GM19043 (cell line): ENCODE measurements around the gene CD59.
"Not testable (repeated sequence)": the region's sequence is repeated elsewhere in the genome, so short reads cannot be mapped to it uniquely, and the experiment has no call there.

Experiments
- ATAC-seq: cut with Tn5 transposase; IDR thresholded peaks from one replicate; pipeline ENCODE4 v1.9.1; 2021; ENCODE audit warnings: low read depth; ENCODE audit not compliant: unreplicated experiment

The CD59 gene

GRCh38 chr11:33718440-33718839, 17.8 kb downstream of the CD59 start:
- no peak for ATAC-seq

- ATAC-seq = no peak
Measured at GRCh38 chr11:33716243-33716642, 20.0 kb downstream of the CD59 start.

GRCh38 chr11:33713856-33714398, 22.3 kb downstream of the CD59 start:
- no peak for ATAC-seq

DNA sequence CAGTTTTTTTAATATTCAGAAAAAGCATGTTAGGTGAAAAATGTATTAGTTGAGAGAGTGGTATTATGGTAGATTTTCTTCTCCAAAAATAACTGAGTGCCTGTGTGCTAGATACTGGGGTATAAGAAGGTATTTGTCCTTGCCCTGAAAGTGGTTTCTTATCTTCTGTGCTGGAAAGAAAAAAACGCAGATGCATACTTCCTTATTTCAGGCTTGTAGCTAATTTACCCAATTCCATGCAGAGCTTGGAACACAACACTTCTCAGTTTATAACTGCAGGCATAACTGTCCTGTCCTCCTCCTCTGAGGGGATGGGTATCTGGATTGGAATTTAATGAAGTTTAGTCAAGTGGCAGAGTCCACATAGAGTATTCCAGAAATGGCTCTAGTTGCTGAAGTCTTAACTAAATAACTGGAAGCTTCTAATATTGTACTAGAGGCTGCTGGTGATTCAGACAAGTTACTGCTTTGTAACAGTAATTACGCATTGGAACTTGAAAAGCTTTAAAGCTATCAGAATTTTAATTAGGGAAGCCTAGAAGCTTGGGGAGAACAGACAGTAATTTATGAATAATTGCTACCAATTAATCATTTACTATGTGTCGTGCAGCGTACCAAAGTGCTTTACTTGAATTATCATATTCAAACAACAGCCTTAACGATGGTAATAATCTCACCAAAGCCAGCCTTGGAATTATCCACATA, 22.9 kb downstream of the CD59 start:
- no peak for ATAC-seq

DNA sequence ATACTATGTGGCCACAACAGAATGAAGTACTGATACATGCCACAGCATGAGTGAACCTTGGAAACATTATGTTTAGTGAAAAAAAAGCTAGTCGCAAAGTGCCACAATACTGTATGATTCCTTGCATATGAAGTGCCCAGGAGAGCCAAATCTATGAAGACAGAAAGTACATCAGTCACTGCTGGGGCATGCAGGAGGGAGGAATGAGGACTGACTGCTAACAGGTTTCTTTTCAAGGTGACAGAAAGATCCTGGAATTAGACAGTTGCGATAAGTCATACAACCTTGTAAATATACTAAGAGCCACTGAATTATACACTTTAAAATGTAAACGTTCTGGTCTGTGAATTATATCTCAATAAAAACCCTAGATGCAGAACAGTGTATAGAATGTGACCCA, 23.8 kb downstream of the CD59 start:
- ATAC-seq = no peak

DNA sequence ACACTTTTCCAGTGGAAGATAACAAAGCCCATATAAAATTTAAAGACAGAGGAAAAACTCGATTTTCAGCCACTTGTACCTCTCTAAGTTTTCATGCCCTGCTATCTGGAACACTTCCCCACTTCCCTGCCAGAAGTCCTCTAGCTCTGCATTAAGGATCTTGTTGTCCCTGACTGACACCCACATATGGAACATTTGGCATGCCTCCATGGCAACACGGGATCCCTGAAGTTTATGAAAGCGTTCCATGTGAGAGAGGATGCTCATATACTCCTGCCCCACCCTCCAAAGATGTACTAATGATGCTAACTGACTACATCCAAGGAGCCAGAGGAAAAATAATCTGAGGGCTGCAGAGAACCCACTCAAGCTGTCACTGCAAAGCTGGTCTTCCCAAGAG, 26.8 kb downstream of the CD59 start:
- no peak for ATAC-seq

- no peak for ATAC-seq
Measured at GRCh38 chr11:33708985-33709384, 27.2 kb downstream of the CD59 start.

- not testable (repeated sequence) for ATAC-seq
Measured at GRCh38 chr11:33707831-33708230, 28.4 kb downstream of the CD59 start.

DNA sequence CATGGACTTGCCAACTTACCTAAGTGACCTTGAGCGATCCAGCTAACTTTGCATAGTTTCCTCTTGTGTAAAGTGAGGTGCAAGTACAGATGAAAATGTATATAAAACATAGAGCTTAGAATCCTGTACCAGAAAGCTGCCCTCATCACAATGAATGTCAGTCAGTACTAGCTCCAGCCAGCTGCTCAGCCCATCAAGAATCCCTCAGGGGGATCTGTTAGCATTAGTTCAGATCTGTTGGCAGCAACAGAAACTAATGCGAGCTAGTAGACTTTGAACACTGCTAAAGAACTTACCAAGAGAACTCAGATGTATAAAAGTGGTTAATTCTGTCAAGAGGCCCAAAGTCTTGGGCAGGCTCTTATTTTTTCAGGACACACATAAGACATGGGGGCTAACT, 29.3 kb downstream of the CD59 start:
- no peak for ATAC-seq

- no peak for ATAC-seq
Measured at GRCh38 chr11:33706546-33706945, 29.7 kb downstream of the CD59 start.

DNA sequence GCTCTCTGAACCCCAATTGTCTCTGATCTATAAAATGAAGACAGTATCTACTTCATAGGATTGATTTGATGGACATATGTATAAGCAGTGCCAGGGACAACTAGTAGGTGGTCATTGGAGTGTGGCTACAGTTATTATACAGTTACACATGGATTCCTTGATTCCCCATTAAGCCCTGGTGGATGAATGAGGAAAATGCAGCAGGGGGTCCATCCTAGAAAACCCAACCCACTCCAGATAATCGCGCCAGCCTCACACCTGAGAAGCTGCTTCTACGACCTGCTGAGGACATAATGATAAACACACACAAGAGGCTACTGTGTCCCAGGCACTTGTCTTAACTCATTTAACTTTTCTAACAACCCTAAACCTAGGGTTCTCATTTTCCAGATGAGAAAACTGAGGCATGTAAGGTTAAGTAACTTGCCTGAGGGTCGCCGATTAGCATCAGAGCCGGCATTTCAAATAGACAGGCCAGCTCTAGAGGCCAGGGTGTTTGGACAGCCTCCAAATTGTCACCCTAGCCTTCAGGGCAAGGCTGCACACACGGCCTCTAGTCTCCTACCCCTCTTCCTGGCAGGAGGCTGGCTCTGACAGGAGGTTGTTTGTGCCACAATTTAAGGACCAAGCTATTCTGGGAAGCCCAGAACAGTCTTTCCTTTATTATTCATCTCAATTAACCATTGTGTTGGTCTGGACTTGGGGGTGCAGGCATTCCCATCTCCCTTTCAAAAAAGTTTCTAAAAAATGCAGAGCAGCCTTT, 31.8 kb downstream of the CD59 start:
- no peak for ATAC-seq

GRCh38 chr11:33703788-33704187, 32.4 kb downstream of the CD59 start:
- ATAC-seq = no peak

GRCh38 chr11:33703234-33703633, 33.0 kb downstream of the CD59 start:
- ATAC-seq = no peak

- ATAC-seq = no peak
Measured at GRCh38 chr11:33701302-33702230, 34.7 kb downstream of the CD59 start.

- ATAC-seq = peak; percentile 89
Measured at GRCh38 chr11:33700502-33701271, 35.5 kb downstream of the CD59 start, which contains the start of gene C11orf91. C11orf91 (minus strand) TSS chr11:33700826; CDS start chr11:33700740, 86 bp downstream.

GRCh38 chr11:33700063-33700501, 36.1 kb downstream of the CD59 start:
- ATAC-seq = no peak

DNA sequence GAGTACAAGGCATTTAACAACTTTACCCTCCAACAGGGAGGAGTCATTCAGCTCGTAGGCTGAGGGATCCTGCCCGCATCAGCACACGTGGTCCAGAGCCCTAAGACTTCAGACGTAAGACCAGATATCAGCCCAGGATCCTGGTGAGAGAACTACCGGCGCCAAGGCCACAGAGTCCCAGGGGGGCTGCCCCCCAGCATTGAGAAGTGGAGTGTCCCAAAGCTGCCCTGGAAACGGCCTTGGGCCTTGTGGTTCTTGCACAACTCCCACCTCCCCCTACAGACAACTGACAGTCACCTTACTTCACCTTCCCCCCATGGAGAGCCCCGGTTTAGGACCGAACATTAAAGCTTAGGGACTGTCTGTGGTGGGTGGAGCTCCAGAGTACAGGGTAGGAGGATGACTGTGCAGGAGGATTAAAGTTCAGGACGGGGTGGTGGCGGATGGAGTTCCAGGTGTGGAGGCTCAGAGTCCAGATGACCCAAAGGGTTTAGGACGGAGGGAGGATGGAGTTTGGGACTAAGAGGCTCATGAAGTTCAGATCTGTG, 36.6 kb downstream of the CD59 start:
- ATAC-seq = no peak

DNA sequence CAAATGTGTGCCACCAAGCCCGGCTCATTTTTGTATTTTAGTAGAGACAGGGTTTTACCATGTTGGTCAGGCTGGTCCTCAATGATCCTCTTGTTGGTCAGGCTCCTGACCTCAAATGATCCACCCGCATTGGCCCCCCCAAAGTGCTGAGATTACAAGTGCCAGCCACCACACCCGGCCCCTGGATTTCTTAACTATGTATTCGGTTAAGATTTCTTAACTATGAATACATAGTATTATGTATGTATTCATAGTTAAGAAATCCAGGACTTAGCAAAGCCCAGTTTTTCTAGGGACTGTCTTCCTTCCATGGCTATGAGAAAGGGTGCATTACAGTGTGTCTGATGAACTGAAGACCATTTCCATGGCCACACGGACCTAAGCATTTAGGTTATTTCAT, 37.3 kb downstream of the CD59 start:
- no peak for ATAC-seq

DNA sequence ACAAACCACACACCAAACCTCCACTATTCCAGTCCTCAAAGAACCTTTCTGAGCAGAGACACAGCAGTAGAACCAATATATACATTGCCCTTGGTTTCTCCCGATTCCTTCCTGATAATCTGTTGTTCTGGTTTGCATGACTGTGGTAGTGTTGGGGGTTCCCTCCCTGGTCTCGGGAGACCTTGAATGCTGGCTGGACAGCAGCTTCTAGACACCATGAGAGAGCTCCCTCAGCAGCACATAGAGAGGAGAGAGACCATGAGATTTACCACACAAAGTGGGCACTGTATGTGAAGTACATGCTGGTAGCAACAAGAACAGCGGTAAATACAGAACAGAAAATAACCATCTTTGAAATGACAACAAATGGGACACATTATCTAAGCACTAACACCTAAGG, 38.2 kb downstream of the CD59 start:
- ATAC-seq = no peak
